GM23338 (cell line): ENCODE results near the gene HBZ.

Experiments used
- POLR2AphosphoS5 ChIP-seq: IDR thresholded peaks from 2 replicates; pipeline ENCODE4 v1.6.1; 2016; ENCODE audit warnings: antibody characterized with exemption, low read depth
- TF ChIP-seq, protein P1 (sequence below), 2 experiments: fragments of 200-600 bp in 1 of 2; sonication (generic) in 1 of 2; conservative IDR thresholded peaks; 2 replicates each; pipeline versions ENCODE4 v1.5.1 to v1.6.1; 2016 to 2017; ENCODE audit warnings: antibody characterized with exemption in 2 of 2, low read depth in 2 of 2, mild to moderate bottlenecking in 2 of 2, moderate library complexity in 1 of 2

DNA sequence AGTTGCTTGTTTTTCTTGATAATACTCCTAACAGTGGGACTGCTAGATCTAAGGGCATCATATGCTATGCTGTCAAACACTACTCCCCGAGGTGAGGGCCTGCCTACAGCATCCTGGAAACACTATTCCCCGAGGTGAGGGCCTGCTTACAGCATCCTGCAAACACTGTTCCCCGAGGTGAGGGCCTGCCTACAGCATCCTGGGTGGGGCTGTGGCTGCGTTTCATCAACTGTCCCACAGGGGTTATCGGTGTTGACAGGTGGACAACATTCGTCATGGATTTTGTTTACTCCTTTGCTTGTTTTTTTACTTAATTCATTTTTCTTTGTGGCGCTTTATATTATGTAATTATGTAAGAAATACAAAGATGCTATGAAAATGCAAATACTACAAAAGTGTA is 36.4 kb upstream of the HBZ start:
- TF ChIP-seq, protein P1, sequence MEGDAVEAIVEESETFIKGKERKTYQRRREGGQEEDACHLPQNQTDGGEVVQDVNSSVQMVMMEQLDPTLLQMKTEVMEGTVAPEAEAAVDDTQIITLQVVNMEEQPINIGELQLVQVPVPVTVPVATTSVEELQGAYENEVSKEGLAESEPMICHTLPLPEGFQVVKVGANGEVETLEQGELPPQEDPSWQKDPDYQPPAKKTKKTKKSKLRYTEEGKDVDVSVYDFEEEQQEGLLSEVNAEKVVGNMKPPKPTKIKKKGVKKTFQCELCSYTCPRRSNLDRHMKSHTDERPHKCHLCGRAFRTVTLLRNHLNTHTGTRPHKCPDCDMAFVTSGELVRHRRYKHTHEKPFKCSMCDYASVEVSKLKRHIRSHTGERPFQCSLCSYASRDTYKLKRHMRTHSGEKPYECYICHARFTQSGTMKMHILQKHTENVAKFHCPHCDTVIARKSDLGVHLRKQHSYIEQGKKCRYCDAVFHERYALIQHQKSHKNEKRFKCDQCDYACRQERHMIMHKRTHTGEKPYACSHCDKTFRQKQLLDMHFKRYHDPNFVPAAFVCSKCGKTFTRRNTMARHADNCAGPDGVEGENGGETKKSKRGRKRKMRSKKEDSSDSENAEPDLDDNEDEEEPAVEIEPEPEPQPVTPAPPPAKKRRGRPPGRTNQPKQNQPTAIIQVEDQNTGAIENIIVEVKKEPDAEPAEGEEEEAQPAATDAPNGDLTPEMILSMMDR (conservative IDR thresholded peaks at IDR 0.05; ENCODE audit: low read depth in 2 of 2) = no peak
- TF ChIP-seq POLR2AphosphoS5 = no peak
